GM12878 (cell line): ENCODE results near the gene IDH3A. TPM values are rescaled to one million over a fixed set of nuclear protein-coding genes. Genes with fewer than 3 reads are reported as not detected.

Experiments used
- ATAC-seq: fragments of 200-7000 bp; cut with Tn5 transposase; 3 replicates; pipeline ENCODE4 v1.9.1; 2020; ENCODE audit warnings: mild to moderate bottlenecking, moderate library complexity
- BruUV-seq: library from RNA; stranded (reverse); fragments of 400-500 nt; replicated peaks from 2 replicates; lab custom pipeline; 2021; lab: Mats Ljungman, UMichigan
- CTCF ChIA-PET: fragments of 300-600 bp; sonication (Branson Sonifier 250); formaldehyde crosslinking; extraction: SDS; loops from one replicate; lab custom pipeline; 2021; ENCODE audit warnings: inconsistent platforms; lab: Yijun Ruan, JAX
- POLR2A ChIA-PET: fragments of 350-600 bp; formaldehyde crosslinking; extraction: SDS; loops from one replicate; lab custom pipeline; 2021; ENCODE audit warnings: inconsistent platforms; lab: Charles Lee
- RAD21 ChIA-PET: fragments of 300-600 bp; sonication (Branson Sonifier 250); formaldehyde crosslinking; loops from one replicate; lab custom pipeline; 2023; ENCODE audit warnings: antibody characterized with exemption; ENCODE audit not compliant: unreplicated experiment; lab: Charles Lee
- SMC1A ChIA-PET: fragments of 300-600 bp; sonication (Branson Sonifier 250); formaldehyde crosslinking; loops from one replicate; lab custom pipeline; 2023; ENCODE audit not compliant: unreplicated experiment, uncharacterized antibody; lab: Charles Lee
- DNase-seq: peaks from one replicate; pipeline ENCODE4 v3.0.0-alpha.2; 2011; ENCODE audit warnings: low read depth, low spot score
- FAIRE-seq: peaks from 3 replicates; lab custom pipeline; 2011; peaks lifted over from hg19 to GRCh38; lab: Jason Lieb, UNC
- H2AFZ ChIP-seq: 2 replicates; pipeline ENCODE4 v1.6.0; 2011; ENCODE audit warnings: low read depth, low read length, control low read depth; ENCODE audit not compliant: control insufficient read depth
- H3K27ac ChIP-seq: 2 replicates; pipeline ENCODE4 v1.5.1; 2011; ENCODE audit warnings: control low read depth; ENCODE audit not compliant: control insufficient read depth, insufficient read depth
- H3K27me3 ChIP-seq, 2 experiments: replicated peaks in 1 of 2; 2 replicates each; pipeline versions ENCODE4 v1.6.0 to v1.6.1; 2011; ENCODE audit warnings: low read length in 1 of 2; ENCODE audit not compliant: control insufficient read depth in 2 of 2, insufficient read depth in 2 of 2
- H3K36me3 ChIP-seq, 2 experiments: 2 replicates each; pipeline ENCODE4 v1.5.1; 2011; ENCODE audit warnings: low read length in 1 of 2; ENCODE audit not compliant: control insufficient read depth in 2 of 2, insufficient read depth in 2 of 2
- H3K4me1 ChIP-seq: 2 replicates; pipeline ENCODE4 v1.6.1; 2011; ENCODE audit warnings: mild to moderate bottlenecking, low read length, moderate library complexity, mixed read lengths; ENCODE audit not compliant: control insufficient read depth, insufficient read depth
- H3K4me2 ChIP-seq: 2 replicates; pipeline ENCODE4 v1.6.0; 2011; ENCODE audit warnings: control low read depth; ENCODE audit not compliant: control insufficient read depth, insufficient read depth
- H3K4me3 ChIP-seq: fragments of 200-600 bp; sonication (generic); 2 replicates; pipeline ENCODE4 v1.5.1; 2016
- H3K79me2 ChIP-seq: 2 replicates; pipeline ENCODE4 v1.6.0; 2011; ENCODE audit warnings: low read length; ENCODE audit not compliant: control insufficient read depth, insufficient read depth
- H3K9ac ChIP-seq: 2 replicates; pipeline ENCODE4 v1.8.0; 2011; ENCODE audit warnings: low read length, control low read depth, mixed read lengths; ENCODE audit not compliant: control insufficient read depth, insufficient read depth
- H3K9me3 ChIP-seq: replicated peaks from 3 replicates; pipeline ENCODE4 v1.5.1; 2011; ENCODE audit warnings: mild to moderate bottlenecking, low read length; ENCODE audit not compliant: control insufficient read depth, insufficient read depth
- H4K20me1 ChIP-seq: 2 replicates; pipeline ENCODE4 v1.6.0; 2011; ENCODE audit not compliant: control insufficient read depth, insufficient read depth
- BACH1 ChIP-seq: fragments of 450-650 bp; IDR thresholded peaks from 2 replicates; pipeline ENCODE4 v1.6.1; 2017; ENCODE audit warnings: mild to moderate bottlenecking, borderline replicate concordance
- KDM1A ChIP-seq: fragments of 200-600 bp; sonication (generic); IDR thresholded peaks from 2 replicates; pipeline ENCODE4 v1.6.1; 2016; ENCODE audit warnings: borderline replicate concordance
- MXI1 ChIP-seq: fragments of 150-350 bp; IDR thresholded peaks from 2 replicates; pipeline ENCODE4 v1.6.1; 2011; ENCODE audit warnings: low read depth, mild to moderate bottlenecking, inconsistent platforms, low read length, improper control_type of control experiment
- TCF3 ChIP-seq: IDR thresholded peaks from 2 replicates; pipeline ENCODE4 v1.6.1; 2012; ENCODE audit warnings: low read depth, mild to moderate bottlenecking, low read length, borderline replicate concordance; ENCODE audit not compliant: insufficient read depth
- ZNF384 ChIP-seq: IDR thresholded peaks from 2 replicates; pipeline ENCODE4 v1.6.1; 2012; ENCODE audit warnings: low read depth, mild to moderate bottlenecking, low read length, improper control_type of control experiment, borderline replicate concordance
- ZZZ3 ChIP-seq: IDR thresholded peaks from 2 replicates; pipeline ENCODE4 v1.6.1; 2011; ENCODE audit warnings: low read depth; ENCODE audit not compliant: control insufficient read depth, insufficient read length
- WGBS: methylation state at CpG from one replicate; pipeline ENCODE4 v1.1.6; 2016; ENCODE audit warnings: low lambda C conversion rate; ENCODE audit not compliant: insufficient replicate concordance, insufficient coverage; ENCODE audit errors: missing lambda C conversion rate; 5-methylcytosine and 5-hydroxymethylcytosine counted together
- in situ Hi-C: fragments of 300-500 bp; cut with MboI; formaldehyde crosslinking; loops from 9 replicates; pipeline ENCODE4 v1.14.3; 2018; ENCODE audit warnings: mixed read lengths
- intact Hi-C: fragments of 100-400 bp; cut with micrococcal nuclease; formaldehyde crosslinking; loops from one replicate; pipeline ENCODE4 v1.14.2; 2022; ENCODE audit not compliant: unreplicated experiment
- polyA plus RNA-seq, 11 experiments: library from polyadenylated mRNA; depleted of rRNA in 4 of 11; unstranded in 6 of 11; stranded (reverse) in 5 of 11; fragments of >200 nt; fragmentation: Nextera tagmentation in 4 of 11; fragmentation: Illumina TruSeq in 1 of 11; extraction: Ambion mirVana in 4 of 11; extraction: Trizol in 1 of 11; gene quantifications; 1 replicate in 1 of 11; 2 replicates in 10 of 11; pipeline versions ENCODE4 v1.2.1 to v1.2.3, GENCODE V29; 2011 to 2016; ENCODE audit warnings: inconsistent platforms in 2 of 11, missing spikeins in 2 of 11, low read depth in 1 of 11
- total RNA-seq, 4 experiments: library from RNA; depleted of rRNA in 3 of 4; stranded (reverse); fragments of >200 nt in 3 of 4; fragmentation: Illumina TruSeq in 1 of 4; extraction: Trizol in 1 of 4; gene quantifications; 2 replicates each; pipeline versions ENCODE4 v1.2.1 to v1.2.3, GENCODE V29; 2013 to 2021
- TF ChIP-seq, protein P1 (sequence below), 3 experiments: IDR thresholded peaks in 2 of 3; conservative IDR thresholded peaks in 1 of 3; 2 replicates each; pipeline ENCODE4 v1.5.1; 2011; ENCODE audit warnings: low read depth in 3 of 3, low read length in 3 of 3, mild to moderate bottlenecking in 3 of 3, control low read depth in 2 of 3, moderate library complexity in 2 of 3, inconsistent platforms in 1 of 3, mixed read lengths in 1 of 3; ENCODE audit not compliant: control insufficient read depth in 2 of 3, insufficient read depth in 1 of 3; ENCODE audit errors: extremely low read depth in 1 of 3

IDH3A gene
- total and polyA plus RNA-seq, 10 of the 15 experiments (the other 5 are each of a cell fraction or from before 2014, with no cell fraction given), result 83.9 to 254 (median 195) TPM

DNA sequence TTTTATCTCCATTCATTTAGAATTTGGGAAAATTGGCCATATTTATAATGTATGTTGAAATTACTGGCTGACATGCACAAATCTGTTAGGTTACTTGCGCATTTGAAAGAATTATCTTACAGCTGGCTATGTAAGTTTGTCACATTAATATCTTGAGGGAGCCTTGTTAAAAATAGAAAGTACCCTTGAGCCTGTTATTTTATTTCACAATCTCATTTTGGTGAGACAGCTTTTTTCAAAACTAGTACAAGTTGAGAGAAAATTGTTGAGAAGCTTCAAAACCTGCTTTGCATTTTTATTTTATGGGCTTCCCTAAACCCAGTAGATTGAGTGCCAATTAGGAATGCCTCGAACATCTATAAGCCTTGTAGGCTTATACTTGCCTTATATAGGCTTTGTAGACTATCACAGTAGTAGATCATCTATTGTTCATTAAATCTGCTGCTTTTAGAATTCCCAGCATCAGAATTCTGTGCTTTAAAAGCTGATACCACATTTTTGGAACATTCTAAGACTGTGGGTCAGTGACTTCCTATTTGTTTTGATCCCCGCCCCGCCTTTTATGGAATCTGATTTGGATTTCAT, 6.3 kb downstream of the IDH3A start:
- Histone ChIP-seq H4K20me1 (no peaks in the 10 kb centered on the region), H3K4me2 (no peak overlapping the region; the same call in 1 of the 2 replicates), H3K4me1 (peaks cover 6% of the 10 kb centered on the region), H3K4me3 (no peak overlapping the region), H3K36me3 (peaks cover 4 to 26% of the 10 kb centered on the region in 2 experiments), H3K9me3 (no peaks in the 10 kb centered on the region), H2AFZ (no peak overlapping the region), H3K27me3 (no peaks in the 10 kb centered on the region), H3K27ac (no peak overlapping the region), H3K79me2 (peaks cover 49% of the 10 kb centered on the region), H3K9ac (no peak overlapping the region)
- in situ Hi-C loops, result loop anchor here (25.0 kb wide), 1 partner anchor 832 kb away; no protein-coding TSS in a partner anchor
- POLR2A ChIA-PET, result interaction anchor here (0.5 to 3.1 kb wide), 7 partner anchors 11 to 145 kb away, joined by 3 to 19 read pairs (median 7); partner anchors contain the start of gene CIB2
- no TSS peak for BruUV-seq
- SMC1A ChIA-PET, result interaction anchor here (0.7 to 7.0 kb wide), 10 partner anchors 11 to 283 kb away, joined by 3 to 59 read pairs (median 6); partner anchors contain the start of genes IREB2 and SKIC8
- FAIRE-seq (no peak), ATAC-seq (no peak), DNase-seq (no peak)
- no peak for TF ChIP-seq ZZZ3
- no peak for TF ChIP-seq ZNF384
- no peak for TF ChIP-seq KDM1A
- TF ChIP-seq, protein P1, sequence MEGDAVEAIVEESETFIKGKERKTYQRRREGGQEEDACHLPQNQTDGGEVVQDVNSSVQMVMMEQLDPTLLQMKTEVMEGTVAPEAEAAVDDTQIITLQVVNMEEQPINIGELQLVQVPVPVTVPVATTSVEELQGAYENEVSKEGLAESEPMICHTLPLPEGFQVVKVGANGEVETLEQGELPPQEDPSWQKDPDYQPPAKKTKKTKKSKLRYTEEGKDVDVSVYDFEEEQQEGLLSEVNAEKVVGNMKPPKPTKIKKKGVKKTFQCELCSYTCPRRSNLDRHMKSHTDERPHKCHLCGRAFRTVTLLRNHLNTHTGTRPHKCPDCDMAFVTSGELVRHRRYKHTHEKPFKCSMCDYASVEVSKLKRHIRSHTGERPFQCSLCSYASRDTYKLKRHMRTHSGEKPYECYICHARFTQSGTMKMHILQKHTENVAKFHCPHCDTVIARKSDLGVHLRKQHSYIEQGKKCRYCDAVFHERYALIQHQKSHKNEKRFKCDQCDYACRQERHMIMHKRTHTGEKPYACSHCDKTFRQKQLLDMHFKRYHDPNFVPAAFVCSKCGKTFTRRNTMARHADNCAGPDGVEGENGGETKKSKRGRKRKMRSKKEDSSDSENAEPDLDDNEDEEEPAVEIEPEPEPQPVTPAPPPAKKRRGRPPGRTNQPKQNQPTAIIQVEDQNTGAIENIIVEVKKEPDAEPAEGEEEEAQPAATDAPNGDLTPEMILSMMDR (IDR thresholded peaks at IDR 0.05 in 2 of 3, conservative IDR thresholded peaks at IDR 0.05 in 1 of 3; ENCODE audit: control insufficient read depth in 2 of 3, extremely low read depth in 1 of 3, insufficient read depth in 1 of 3, low read depth in 3 of 3, low read length in 3 of 3), result no peak
- TF ChIP-seq BACH1, result no peak
- TF ChIP-seq MXI1, result no peak
- TF ChIP-seq TCF3, result no peak
- whole genome bisulfite sequencing, result 98% methylated on average over 4 of the region's 4 CpGs
- intact Hi-C loops, result no loop called here
- RAD21 ChIA-PET, result interaction anchor here (0.8 to 3.1 kb wide), 6 partner anchors 10 to 40 kb away, joined by 3 to 18 read pairs (median 5); no protein-coding TSS in a partner anchor
- CTCF ChIA-PET, result interaction anchor here (1.0 to 3.1 kb wide), 8 partner anchors 11 to 42 kb away, joined by 3 to 14 read pairs (median 6); partner anchors contain the start of gene CIB2
